HG02885 (cell line): ENCODE results near the gene ACOX3.

ENCODE experiments used
- ATAC-seq: cut with Tn5 transposase; IDR thresholded peaks from one replicate; pipeline ENCODE4 v1.9.1; 2021; ENCODE audit warnings: mild to moderate bottlenecking; ENCODE audit not compliant: unreplicated experiment, poor library complexity

The ACOX3 gene

GRCh38 chr4:8378101-8378724 is 62.3 kb downstream of the ACOX3 start:
- ATAC-seq, result no peak

- ATAC-seq, result no peak
These were observed 63.1 kb downstream of the ACOX3 start for GRCh38 chr4:8377103-8378075.

- no peak for ATAC-seq
These were observed 64.0 kb downstream of the ACOX3 start for GRCh38 chr4:8376361-8377102.

- ATAC-seq, result no peak
These were observed 65.5 kb downstream of the ACOX3 start for GRCh38 chr4:8374851-8375649.

- no peak for ATAC-seq
These were observed 66.5 kb downstream of the ACOX3 start for GRCh38 chr4:8373973-8374545.

DNA sequence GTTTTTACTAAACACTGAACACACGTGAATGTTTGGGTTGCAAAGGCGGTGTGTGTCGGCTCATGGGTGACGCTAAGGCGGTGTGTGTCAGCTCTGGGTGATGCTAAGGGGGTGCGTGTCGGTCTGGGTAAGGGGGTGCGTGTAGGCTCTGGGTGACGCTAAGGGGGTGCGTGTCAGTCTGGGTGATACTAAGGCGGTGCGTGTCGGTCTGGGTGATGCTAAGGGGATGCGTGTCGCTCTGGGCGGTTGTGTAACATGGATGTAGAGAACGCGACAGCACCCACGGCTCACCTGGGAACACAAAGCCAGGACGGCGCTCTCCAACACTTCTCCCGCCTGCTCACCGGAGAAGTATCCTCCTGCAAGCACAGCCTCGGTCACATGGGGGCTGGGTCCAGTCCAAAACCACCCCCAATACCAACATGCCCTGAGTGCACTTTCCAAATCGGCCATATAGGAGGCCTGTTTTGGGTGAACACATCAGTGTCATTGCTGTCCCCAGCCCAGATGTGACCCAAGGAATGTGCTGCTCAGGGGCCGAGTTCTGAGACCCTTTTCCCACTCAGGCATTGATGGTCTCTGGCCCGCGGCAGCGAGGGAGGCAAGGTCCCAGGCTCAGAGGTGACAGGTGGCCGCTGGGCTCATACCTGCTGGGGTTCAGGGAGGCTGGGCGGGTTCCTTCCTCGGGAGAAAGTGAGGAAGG is 67.1 kb downstream of the ACOX3 start:
- ATAC-seq, result no peak

DNA sequence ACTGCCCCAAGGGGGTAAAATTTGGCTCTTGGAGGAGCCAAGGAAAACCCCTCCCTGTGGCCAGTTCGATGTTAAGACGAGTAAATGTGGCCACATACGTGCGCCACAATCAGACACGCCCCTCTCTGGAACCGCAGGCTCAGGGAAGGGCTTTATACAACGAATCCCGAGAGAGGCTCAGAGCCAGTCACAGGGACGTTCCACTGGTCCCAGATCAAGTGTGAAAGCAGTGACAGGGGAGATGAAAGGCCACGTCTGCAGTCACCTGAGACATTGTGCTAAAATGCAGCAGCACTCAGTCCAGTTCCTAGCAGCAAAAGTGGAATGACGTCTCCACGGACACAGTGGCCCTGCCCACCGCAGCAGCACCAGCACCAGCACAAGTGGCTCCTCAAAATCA is 68.0 kb downstream of the ACOX3 start:
- no peak for ATAC-seq

DNA sequence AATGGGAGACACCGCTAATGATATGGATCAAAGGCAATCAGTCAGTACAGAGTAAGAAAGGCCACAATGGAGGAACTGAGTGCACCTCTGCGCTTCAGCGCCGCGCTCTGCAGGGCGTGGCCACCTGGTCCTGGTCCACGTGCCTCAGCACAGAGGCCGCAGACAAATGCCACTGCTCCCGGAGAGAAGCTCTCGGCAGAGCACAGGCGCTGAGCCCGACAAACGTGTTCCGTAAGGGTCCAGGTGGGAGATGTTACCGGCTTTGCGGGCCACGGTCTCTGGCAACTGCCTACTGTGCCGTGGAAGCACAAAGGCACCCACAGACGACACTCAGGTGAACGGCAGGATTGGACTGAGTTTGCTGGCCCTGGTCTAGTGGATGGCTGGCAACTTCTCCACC is 68.9 kb downstream of the ACOX3 start:
- ATAC-seq, result no peak

- ATAC-seq, result no peak
These were observed 69.5 kb downstream of the ACOX3 start for GRCh38 chr4:8370835-8371595.

- ATAC-seq, result no peak
These were observed 70.3 kb downstream of the ACOX3 start for GRCh38 chr4:8370106-8370787.

DNA sequence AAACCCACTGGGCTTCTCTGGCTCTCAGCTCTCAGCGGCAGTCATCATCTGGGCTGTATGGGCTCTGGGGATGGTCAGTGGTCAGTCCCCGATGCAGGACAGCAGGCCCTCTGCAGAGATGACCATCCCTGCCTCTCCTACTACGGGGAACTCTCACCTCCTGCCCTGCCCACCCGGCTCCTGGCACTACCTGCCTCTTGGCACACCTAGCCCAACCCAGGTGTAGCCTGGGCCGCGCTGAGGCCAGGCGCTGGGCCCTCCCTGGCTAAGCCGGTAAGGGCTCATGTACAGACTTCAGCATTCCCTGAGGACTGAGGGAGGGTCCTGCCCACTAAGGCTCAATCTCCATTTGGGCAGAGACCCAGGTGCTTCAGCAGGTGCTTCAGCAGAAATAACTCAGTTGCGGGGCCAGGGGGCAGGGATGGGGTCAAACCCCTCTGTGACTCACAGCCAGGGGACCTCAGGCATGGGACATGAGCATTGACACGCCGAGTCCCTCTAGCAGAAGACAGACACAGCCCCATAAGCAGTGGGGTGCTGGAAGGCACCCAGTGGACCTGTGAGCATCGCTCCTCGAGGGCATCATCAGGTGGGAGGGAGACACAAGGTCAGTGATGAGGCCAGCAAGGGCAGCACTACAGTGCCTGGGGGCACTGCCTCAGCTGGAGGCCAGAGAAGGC is 71.0 kb downstream of the ACOX3 start:
- no peak for ATAC-seq

- no peak for ATAC-seq
These were observed 71.5 kb downstream of the ACOX3 start for GRCh38 chr4:8368998-8369397.

DNA sequence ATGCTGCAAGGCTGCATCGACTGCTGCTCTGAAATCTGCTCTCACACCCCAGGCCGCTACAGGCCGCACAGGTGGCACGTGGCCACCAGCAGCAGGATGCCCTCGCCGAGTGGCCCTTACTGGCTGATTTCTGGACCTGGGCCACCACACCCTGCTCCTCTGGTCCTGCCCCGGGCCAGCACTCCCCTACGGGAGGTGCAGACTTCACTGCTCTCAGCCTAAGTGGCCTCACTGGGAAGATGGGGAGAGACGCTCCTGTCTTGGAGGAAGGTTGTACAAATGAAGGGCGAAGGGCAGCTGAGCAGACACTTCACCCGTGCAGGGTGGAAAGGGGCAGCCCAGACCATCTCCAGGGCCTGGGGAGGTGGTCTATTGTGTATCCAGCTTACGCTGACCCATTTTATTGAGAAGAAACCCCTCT is 72.5 kb downstream of the ACOX3 start:
- ATAC-seq, result no peak

DNA sequence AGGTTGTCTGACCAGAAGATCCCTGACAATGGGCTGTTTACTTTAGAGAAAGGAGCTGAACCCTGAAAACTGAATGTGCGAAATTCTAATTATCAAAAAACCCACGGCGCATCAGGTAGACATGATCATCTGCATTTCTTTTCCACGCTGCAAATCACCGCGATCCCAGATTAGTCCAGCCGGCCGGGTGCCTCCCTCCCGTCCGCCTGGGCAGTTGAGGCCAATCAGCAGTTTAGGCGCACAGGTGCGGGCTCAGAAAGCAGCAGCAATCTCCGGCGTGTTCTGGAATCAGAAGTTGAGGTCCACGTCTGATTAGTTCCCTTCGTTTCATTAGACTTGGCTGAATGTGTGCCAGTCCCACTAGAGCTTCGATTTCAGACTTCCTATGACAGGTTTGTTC is 73.9 kb downstream of the ACOX3 start:
- no peak for ATAC-seq

DNA sequence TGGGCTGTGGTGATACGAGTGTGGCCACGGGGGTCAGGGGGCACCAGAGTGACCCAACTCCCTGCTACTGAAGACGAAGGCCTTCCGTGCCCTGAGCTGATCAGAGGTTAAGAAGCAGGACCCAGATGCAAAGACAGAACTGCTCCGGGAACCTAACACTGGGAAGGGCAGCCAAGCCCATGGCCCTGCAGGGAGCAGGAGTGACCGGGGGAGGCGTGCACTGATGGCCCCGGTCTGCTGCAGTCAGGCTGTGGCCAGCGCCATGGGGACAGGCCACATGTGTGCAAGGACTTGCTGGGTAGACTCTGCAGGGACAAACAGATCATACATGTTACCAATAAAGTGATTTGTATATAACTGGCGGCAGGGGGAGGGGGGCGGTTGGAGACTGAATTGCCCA is 74.6 kb downstream of the ACOX3 start:
- no peak for ATAC-seq

DNA sequence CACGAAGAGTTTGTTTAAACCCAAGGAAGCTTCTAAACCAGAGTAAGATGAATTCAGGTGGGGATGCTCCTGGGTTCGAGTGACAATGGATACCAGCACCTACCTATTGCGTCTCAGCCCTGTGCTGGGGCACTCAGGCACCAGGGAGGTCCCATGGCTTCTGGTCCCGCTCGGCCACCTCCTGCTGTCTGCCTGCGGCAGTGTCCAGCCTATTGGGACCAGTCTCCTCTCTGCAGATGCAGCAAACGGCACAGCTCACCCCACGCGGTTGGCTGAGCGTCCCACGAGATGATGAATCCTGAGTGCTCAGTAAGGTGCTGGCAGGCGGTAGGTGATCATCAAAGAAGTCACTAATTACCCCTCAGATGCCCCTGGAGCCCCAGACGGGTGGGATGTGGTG is 75.2 kb downstream of the ACOX3 start:
- no peak for ATAC-seq

DNA sequence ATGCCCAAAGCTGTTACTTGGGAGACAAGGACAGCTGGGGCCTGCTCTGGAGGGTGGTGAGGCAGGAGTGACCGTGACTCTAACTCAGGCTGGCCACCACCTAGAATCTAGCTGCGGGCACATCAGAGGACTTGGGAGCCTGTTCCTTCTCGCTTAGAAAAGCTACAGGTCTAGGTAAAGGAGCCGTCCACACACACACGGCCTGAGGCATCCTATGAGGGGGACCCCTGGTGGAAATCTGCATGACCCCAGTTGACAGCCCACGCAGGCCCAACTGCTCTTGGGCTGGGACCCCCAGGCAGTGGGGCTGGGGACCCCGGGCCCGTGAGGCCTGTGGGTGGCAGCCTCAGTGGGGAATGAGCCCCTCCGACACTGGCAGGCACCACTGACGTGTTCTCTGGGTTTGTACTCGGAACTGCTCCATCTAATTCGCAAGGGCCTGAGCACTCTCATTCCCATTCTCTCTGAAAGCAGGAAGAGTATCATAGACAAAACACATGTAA is 75.6 kb downstream of the ACOX3 start:
- ATAC-seq, result no peak
